ENCODE results near the gene ACRBP. TPM values are rescaled to one million over a fixed set of nuclear protein-coding genes. Genes with fewer than 3 reads are reported as not detected.
A peak's percentile ranks its signal among the peaks of the same experiment; 100 is the strongest.

The ACRBP gene
- total and polyA plus RNA-seq, 2 donors (not counting 3 experiments of a cell fraction or from before 2014, with no cell fraction given): 1.3 to 5.7 TPM

GRCh38 chr12:6644903-6645302 is 2.3 kb downstream of the ACRBP start:
- DNase-seq (ENCODE audit: low read depth, low spot score): no peak
- no peaks in the 10 kb centered on the region for H3K79me2 ChIP-seq (ENCODE audit: control insufficient read depth, insufficient read depth, low read length)
- peaks cover 0 to 2% of the 10 kb centered on the region in 2 experiments for H3K27me3 ChIP-seq (ENCODE audit: control insufficient read depth in 2 of 2, insufficient read depth in 2 of 2, low read length in 2 of 2)
- TF ChIP-seq JUN (IDR thresholded peaks at IDR 0.05; ENCODE audit: borderline replicate concordance, insufficient read depth, insufficient read length, low read depth) (no peak), CTCF (IDR thresholded peaks at IDR 0.05; ENCODE audit: extremely low read depth in 1 of 2, insufficient read depth in 1 of 2, low read depth in 1 of 2, low read length in 2 of 2) (peak in 1 of 2 donors; percentile 5)
- no peak overlapping the region for H2AFZ ChIP-seq (ENCODE audit: low read depth, low read length)
- peaks cover 3% of the 10 kb centered on the region for H3K4me1 ChIP-seq (ENCODE audit: control insufficient read depth, extremely low read depth, insufficient read depth, low read length)
- FAIRE-seq: no peak
- dilution Hi-C loops (cut with MboI; ENCODE audit: extremely low pct_ligation_motif_present, low sequenced_read_pairs): no loop called here
- H3K9me1 ChIP-seq (replicated peaks; ENCODE audit: control insufficient read depth, extremely low read depth, insufficient read depth, low read length): no peaks in the 10 kb centered on the region
- BruUV-seq (replicated peaks): no TSS peak
- no peaks in the 10 kb centered on the region for H3K9me3 ChIP-seq (replicated peaks; ENCODE audit: control insufficient read depth, insufficient read depth, low read length)
- intact Hi-C loops (cut with micrococcal nuclease): no loop called here
- H3K4me3 ChIP-seq (replicated peaks in 1 of 3; ENCODE audit: insufficient read depth in 1 of 3, low read depth in 1 of 3, low read length in 3 of 3): no peak overlapping the region
- no peaks in the 10 kb centered on the region for H4K20me1 ChIP-seq (replicated peaks; ENCODE audit: control insufficient read depth, extremely low read depth, insufficient read depth, low read length)
- H3K9ac ChIP-seq (replicated peaks; ENCODE audit: extremely low read depth, insufficient read depth, low read length): no peak overlapping the region
- H3K4me2 ChIP-seq (ENCODE audit: insufficient read depth, low read length): no peak overlapping the region
- ChIA-PET CTCF (interaction anchor here (0.8 to 2.2 kb wide), 9 partner anchors 9 to 31 kb away, joined by 3 to 29 read pairs (median 4); partner anchors contain the start of gene LPAR5), POLR2A (interaction anchor here (0.5 kb wide), 1 partner anchor 177 kb away, joined by 3 read pairs; the partner anchor contains the start of gene GPR162)
- H3K27ac ChIP-seq (ENCODE audit: insufficient read depth, low read depth, low read length): no peak overlapping the region
- H3K36me3 ChIP-seq (ENCODE audit: control insufficient read depth in 2 of 2, extremely low read depth in 1 of 2, insufficient read depth in 2 of 2, low read length in 2 of 2): peaks cover 0 to 2% of the 10 kb centered on the region in 2 experiments

GRCh38 chr12:6644257-6644596 is 3.0 kb downstream of the ACRBP start:
- no TSS peak for BruUV-seq (replicated peaks)
- Histone ChIP-seq H2AFZ (ENCODE audit: low read depth, low read length) (peak overlapping the region; percentile 73), H3K9me1 (replicated peaks; ENCODE audit: control insufficient read depth, extremely low read depth, insufficient read depth, low read length) (no peaks in the 10 kb centered on the region), H4K20me1 (replicated peaks; ENCODE audit: control insufficient read depth, extremely low read depth, insufficient read depth, low read length) (no peaks in the 10 kb centered on the region), H3K27ac (ENCODE audit: insufficient read depth, low read depth, low read length) (no peak overlapping the region), H3K36me3 (ENCODE audit: control insufficient read depth in 2 of 2, extremely low read depth in 1 of 2, insufficient read depth in 2 of 2, low read length in 2 of 2) (peaks cover 0 to 2% of the 10 kb centered on the region in 2 experiments), H3K4me1 (ENCODE audit: control insufficient read depth, extremely low read depth, insufficient read depth, low read length) (peaks cover 4% of the 10 kb centered on the region), H3K27me3 (ENCODE audit: control insufficient read depth in 2 of 2, insufficient read depth in 2 of 2, low read length in 2 of 2) (peaks cover 0 to 2% of the 10 kb centered on the region in 2 experiments), H3K4me2 (ENCODE audit: insufficient read depth, low read length) (no peak overlapping the region), H3K4me3 (replicated peaks in 1 of 3; ENCODE audit: insufficient read depth in 1 of 3, low read depth in 1 of 3, low read length in 3 of 3) (no peak overlapping the region), H3K9ac (replicated peaks; ENCODE audit: extremely low read depth, insufficient read depth, low read length) (no peak overlapping the region), H3K9me3 (replicated peaks; ENCODE audit: control insufficient read depth, insufficient read depth, low read length) (no peaks in the 10 kb centered on the region), H3K79me2 (ENCODE audit: control insufficient read depth, insufficient read depth, low read length) (no peaks in the 10 kb centered on the region)
- FAIRE-seq (no peak), DNase-seq (ENCODE audit: low read depth, low spot score) (no peak)
- CTCF ChIA-PET: interaction anchor here (0.8 to 2.2 kb wide), 7 partner anchors 8 to 26 kb away, joined by 3 to 29 read pairs (median 4); partner anchors contain the start of gene LPAR5
- POLR2A ChIA-PET: no interaction called here
- dilution Hi-C loops (cut with MboI; ENCODE audit: extremely low pct_ligation_motif_present, low sequenced_read_pairs) (no loop called here), intact Hi-C loops (cut with micrococcal nuclease) (no loop called here)
- TF ChIP-seq EZH2 (IDR thresholded peaks at IDR 0.05; ENCODE audit: borderline replicate concordance, low read depth, low read length, severe bottlenecking) (no peak), JUN (IDR thresholded peaks at IDR 0.05; ENCODE audit: borderline replicate concordance, insufficient read depth, insufficient read length, low read depth) (no peak)
